Fibroblast of pulmonary artery (primary cell): Measurements from ENCODE around the gene IL20.

Experiments used
- DNase-seq: peaks from one replicate; pipeline ENCODE4 v3.0.0-alpha.2; 2010; ENCODE audit warnings: low read depth
- H3K4me3 ChIP-seq: replicated peaks from 2 replicates; pipeline ENCODE4 v1.5.1; 2011; ENCODE audit warnings: low read depth, mild to moderate bottlenecking, control low read depth, low read length, moderate library complexity
- CTCF ChIP-seq: IDR thresholded peaks from 2 replicates; pipeline ENCODE4 v1.5.1; 2011; ENCODE audit warnings: mild to moderate bottlenecking, control low read depth, low read length, inconsistent platforms; ENCODE audit errors: missing control alignments

Gene IL20

DNA sequence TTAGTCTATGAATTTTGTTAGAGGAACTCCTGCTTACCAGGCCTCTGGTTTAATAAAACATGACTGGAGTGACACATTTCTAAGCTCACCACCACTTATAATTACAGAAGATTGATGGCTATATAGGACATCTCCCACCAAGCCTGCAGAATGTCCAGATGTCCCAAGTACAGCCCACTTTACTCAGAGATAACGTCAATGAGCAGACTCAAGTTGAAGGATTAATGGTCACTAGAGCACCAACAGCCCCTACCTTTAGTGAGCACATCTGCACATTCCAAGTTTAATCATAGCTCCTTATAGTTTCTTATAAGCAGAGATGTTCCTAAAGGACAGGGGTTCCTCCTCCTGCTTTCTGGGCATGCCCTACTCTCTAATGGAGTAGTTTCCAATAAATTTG lies 37.4 kb upstream of the IL20 start:
- DNase-seq = no peak
- no peak for TF ChIP-seq CTCF
- H3K4me3 ChIP-seq = no peak overlapping the region

- no peak for DNase-seq
- TF ChIP-seq CTCF = peak; percentile 6
Measured at GRCh38 chr1:206828765-206829164, 36.7 kb upstream of the IL20 start.

GRCh38 chr1:206829282-206829681 lies 36.1 kb upstream of the IL20 start:
- TF ChIP-seq CTCF = no peak
- no peak overlapping the region for H3K4me3 ChIP-seq
- no peak for DNase-seq

More at GRCh38 chr1:206828765-206829164, 36.7 kb upstream of the IL20 start:
- no peak overlapping the region for H3K4me3 ChIP-seq

GRCh38 chr1:206829875-206830274 lies 35.5 kb upstream of the IL20 start:
- no peak for DNase-seq
- no peak for TF ChIP-seq CTCF
- H3K4me3 ChIP-seq = no peak overlapping the region

- DNase-seq = no peak
Measured at GRCh38 chr1:206831650-206832049, 33.8 kb upstream of the IL20 start.

DNA sequence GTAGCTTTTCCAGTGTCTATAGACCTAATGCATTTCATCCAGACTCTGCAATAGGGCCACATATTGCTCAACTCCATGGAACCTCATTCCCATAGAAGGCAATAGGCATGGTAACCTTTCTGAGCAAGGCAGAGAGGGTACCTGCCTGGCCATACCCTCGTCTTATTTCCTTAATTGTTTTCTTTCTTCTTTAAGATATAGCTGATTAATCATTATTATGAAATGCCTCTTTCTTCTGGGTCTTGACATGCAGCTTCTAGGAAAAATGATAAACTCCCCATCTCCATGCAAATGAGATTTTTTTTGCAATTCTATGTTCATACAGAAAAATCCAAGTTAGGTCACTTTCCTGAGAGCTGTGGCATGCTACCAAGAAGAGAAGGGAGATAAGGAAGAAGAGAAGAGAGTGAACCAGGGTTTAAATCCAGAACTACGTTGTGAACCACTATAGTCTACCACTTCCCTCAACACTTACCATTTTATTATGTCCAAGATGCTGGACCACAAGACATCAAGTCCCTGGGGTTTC lies 33.0 kb upstream of the IL20 start:
- TF ChIP-seq CTCF = no peak
- no peak overlapping the region for H3K4me3 ChIP-seq
- no peak for DNase-seq

More at GRCh38 chr1:206831650-206832049, 33.8 kb upstream of the IL20 start:
- no peak overlapping the region for H3K4me3 ChIP-seq
- TF ChIP-seq CTCF = no peak

GRCh38 chr1:206833106-206833680 lies 32.2 kb upstream of the IL20 start:
- no peak for TF ChIP-seq CTCF
- no peak for DNase-seq
- H3K4me3 ChIP-seq = no peak overlapping the region
